Measurements from ENCODE around the gene MLLT1.

The MLLT1 gene

GRCh38 chr19:6212403-6213265, 67.1 kb downstream of the MLLT1 start:
- no peak for FAIRE-seq
- no peak for DNase-seq (ENCODE audit: insufficient read length, low spot score)

- FAIRE-seq: no peak
Measured at GRCh38 chr19:6211632-6212402, 68.0 kb downstream of the MLLT1 start.

GRCh38 chr19:6210721-6211600, 68.8 kb downstream of the MLLT1 start:
- DNase-seq (ENCODE audit: insufficient read length, low spot score) (no peak), FAIRE-seq (no peak)

More at GRCh38 chr19:6211632-6212402, 68.0 kb downstream of the MLLT1 start:
- DNase-seq (ENCODE audit: insufficient read length, low spot score): no peak

GRCh38 chr19:6210091-6210490, 69.7 kb downstream of the MLLT1 start:
- DNase-seq (ENCODE audit: insufficient read length, low spot score) (no peak), FAIRE-seq (no peak)

GRCh38 chr19:6209680-6210079, 70.1 kb downstream of the MLLT1 start:
- no peak for DNase-seq (ENCODE audit: insufficient read length, low spot score)
- FAIRE-seq: peak; percentile 23

GRCh38 chr19:6209233-6209632, 70.5 kb downstream of the MLLT1 start:
- DNase-seq (ENCODE audit: insufficient read length, low spot score) (no peak), FAIRE-seq (no peak)

GRCh38 chr19:6204866-6205723, 74.7 kb downstream of the MLLT1 start:
- no peak for DNase-seq (ENCODE audit: insufficient read length, low spot score)

GRCh38 chr19:6204212-6204611, 75.6 kb downstream of the MLLT1 start:
- FAIRE-seq: no peak
- DNase-seq (ENCODE audit: insufficient read length, low spot score): no peak

More at GRCh38 chr19:6204866-6205723, 74.7 kb downstream of the MLLT1 start:
- no peak for FAIRE-seq

GRCh38 chr19:6199240-6199994, 80.4 kb downstream of the MLLT1 start:
- DNase-seq (ENCODE audit: insufficient read length, low spot score) (peak; percentile 100), FAIRE-seq (peak; percentile 99)

GRCh38 chr19:6198896-6199239, 80.9 kb downstream of the MLLT1 start:
- no peak for DNase-seq (ENCODE audit: insufficient read length, low spot score)
- no peak for FAIRE-seq

GRCh38 chr19:6196361-6196760, 83.4 kb downstream of the MLLT1 start:
- FAIRE-seq: no peak
- no peak for DNase-seq (ENCODE audit: insufficient read length, low spot score)

GRCh38 chr19:6188811-6189210, 91.0 kb downstream of the MLLT1 start:
- FAIRE-seq (no peak), DNase-seq (ENCODE audit: insufficient read length, low spot score) (no peak)

- DNase-seq (ENCODE audit: insufficient read length, low spot score): no peak
- no peak for FAIRE-seq
Measured at GRCh38 chr19:6187374-6187773, 92.4 kb downstream of the MLLT1 start.

GRCh38 chr19:6185835-6186834, 93.6 kb downstream of the MLLT1 start:
- FAIRE-seq (no peak), DNase-seq (ENCODE audit: insufficient read length, low spot score) (no peak)

- DNase-seq (ENCODE audit: insufficient read length, low spot score): no peak
- no peak for FAIRE-seq
Measured at GRCh38 chr19:6185093-6185834, 94.5 kb downstream of the MLLT1 start.

- DNase-seq (ENCODE audit: insufficient read length, low spot score): no peak
- FAIRE-seq: no peak
Measured at GRCh38 chr19:6181119-6181518, 98.7 kb downstream of the MLLT1 start.

- no peak for DNase-seq (ENCODE audit: insufficient read length, low spot score)
- FAIRE-seq: no peak
Measured at GRCh38 chr19:6173190-6173589, 106.6 kb downstream of the MLLT1 start.
